OCI-LY1 (cell line): ENCODE measurements around the gene ZNF19.

Experiments used
- H2AFZ ChIP-seq: fragments of 200-600 bp; sonication (generic), shearing (Covaris generic); 2 replicates; pipeline ENCODE4 v1.6.0; 2014; ENCODE audit warnings: antibody characterized with exemption, mild to moderate bottlenecking, low read length
- H3F3A ChIP-seq: fragments of 200-600 bp; sonication (generic), shearing (Covaris generic); 2 replicates; pipeline ENCODE4 v1.6.0; 2014; ENCODE audit warnings: mild to moderate bottlenecking, antibody characterized with exemption, low read length, moderate library complexity; ENCODE audit not compliant: insufficient read depth
- H3K27ac ChIP-seq: fragments of 200-600 bp; sonication (generic); 2 replicates; pipeline ENCODE4 v1.5.1; 2014; ENCODE audit warnings: low read length, mixed run types, mild to moderate bottlenecking, low read depth; ENCODE audit not compliant: poor library complexity, severe bottlenecking
- H3K27me3 ChIP-seq: fragments of 200-600 bp; sonication (generic); 2 replicates; pipeline ENCODE4 v1.6.0; 2014; ENCODE audit warnings: antibody characterized with exemption, mild to moderate bottlenecking, low read length, moderate library complexity; ENCODE audit not compliant: insufficient read depth
- H3K36me3 ChIP-seq: fragments of 200-600 bp; sonication (generic); 2 replicates; pipeline ENCODE4 v1.6.1; 2014; ENCODE audit warnings: mild to moderate bottlenecking, antibody characterized with exemption, low read length, moderate library complexity, mixed read lengths; ENCODE audit not compliant: insufficient read depth
- H3K4me1 ChIP-seq: fragments of 200-600 bp; sonication (generic); 2 replicates; pipeline ENCODE4 v1.5.1; 2014; ENCODE audit warnings: mild to moderate bottlenecking, low read length, moderate library complexity; ENCODE audit not compliant: insufficient read depth, severe bottlenecking
- H3K4me2 ChIP-seq: fragments of 200-600 bp; sonication (generic), shearing (Covaris generic); 2 replicates; pipeline ENCODE4 v1.6.1; 2014; ENCODE audit warnings: low read length
- H3K4me3 ChIP-seq: fragments of 200-600 bp; sonication (generic); 2 replicates; pipeline ENCODE4 v1.5.1; 2014; ENCODE audit warnings: low read length, low read depth, mild to moderate bottlenecking, mixed read lengths; ENCODE audit not compliant: poor library complexity, severe bottlenecking
- H3K79me2 ChIP-seq: fragments of 200-600 bp; shearing (Covaris generic); 2 replicates; pipeline ENCODE4 v1.6.1; 2016; ENCODE audit warnings: mixed run types, low read length, mixed read lengths; ENCODE audit not compliant: insufficient read depth
- H3K9ac ChIP-seq: fragments of 200-600 bp; sonication (generic), shearing (Covaris generic); 2 replicates; pipeline ENCODE4 v1.6.1; 2014; ENCODE audit warnings: mild to moderate bottlenecking, low read length, mixed read lengths
- H3K9me2 ChIP-seq: fragments of 200-600 bp; sonication (generic), shearing (Covaris generic); 2 replicates; pipeline ENCODE4 v1.6.1; 2014; ENCODE audit warnings: low read depth, mild to moderate bottlenecking, low read length, mixed read lengths
- H3K9me3 ChIP-seq: fragments of 200-600 bp; shearing (Covaris generic); 2 replicates; pipeline ENCODE4 v1.6.1; 2014; ENCODE audit warnings: low read length, mixed read lengths
- H4K20me1 ChIP-seq: fragments of 200-600 bp; sonication (generic), shearing (Covaris generic); 2 replicates; pipeline ENCODE4 v1.6.0; 2016; ENCODE audit warnings: mild to moderate bottlenecking, low read length; ENCODE audit not compliant: insufficient read depth
- CTCF ChIP-seq: fragments of 200-600 bp; sonication (generic), shearing (Covaris generic); IDR thresholded peaks from 2 replicates; pipeline ENCODE4 v1.5.1; 2017; ENCODE audit warnings: mild to moderate bottlenecking, antibody characterized with exemption, low read length, moderate library complexity, mixed read lengths
- EZH2 ChIP-seq: fragments of 200-600 bp; sonication (generic), shearing (Covaris generic); IDR thresholded peaks from 2 replicates; pipeline ENCODE4 v1.8.0; 2017; ENCODE audit warnings: borderline replicate concordance, mixed run types, mild to moderate bottlenecking, antibody characterized with exemption, low read length, moderate library complexity, mixed read lengths

The ZNF19 gene

GRCh38 chr16:71449020-71449419 is 40.1 kb downstream of the ZNF19 start:
- H3K9ac ChIP-seq = no peak overlapping the region
- no peaks in the 10 kb centered on the region for H4K20me1 ChIP-seq
- no peaks in the 10 kb centered on the region for H3K4me1 ChIP-seq
- H3K79me2 ChIP-seq = no peaks in the 10 kb centered on the region
- H3F3A ChIP-seq = no peaks in the 10 kb centered on the region
- peaks cover 47% of the 10 kb centered on the region for H3K9me3 ChIP-seq
- no peak overlapping the region for H2AFZ ChIP-seq
- no peak overlapping the region for H3K4me3 ChIP-seq
- H3K9me2 ChIP-seq = no peaks in the 10 kb centered on the region
- peaks cover 64% of the 10 kb centered on the region for H3K36me3 ChIP-seq
- no peaks in the 10 kb centered on the region for H3K27me3 ChIP-seq
- no peak overlapping the region for H3K4me2 ChIP-seq
- no peak for TF ChIP-seq CTCF
- TF ChIP-seq EZH2 = no peak
- H3K27ac ChIP-seq = no peak overlapping the region

- no peak overlapping the region for H3K9ac ChIP-seq
- no peaks in the 10 kb centered on the region for H3K79me2 ChIP-seq
- H3K9me2 ChIP-seq = no peaks in the 10 kb centered on the region
- H3K4me1 ChIP-seq = no peaks in the 10 kb centered on the region
- no peaks in the 10 kb centered on the region for H3K27me3 ChIP-seq
- no peaks in the 10 kb centered on the region for H4K20me1 ChIP-seq
- H3K4me2 ChIP-seq = no peak overlapping the region
- TF ChIP-seq CTCF (no peak), EZH2 (no peak)
- H2AFZ ChIP-seq = no peak overlapping the region
- H3K4me3 ChIP-seq = no peak overlapping the region
- H3K9me3 ChIP-seq = peaks cover 47% of the 10 kb centered on the region
- peaks cover 58% of the 10 kb centered on the region for H3K36me3 ChIP-seq
- no peak overlapping the region for H3K27ac ChIP-seq
- H3F3A ChIP-seq = no peaks in the 10 kb centered on the region
These were observed 40.8 kb downstream of the ZNF19 start for GRCh38 chr16:71448274-71448866.

GRCh38 chr16:71443714-71444113 is 45.4 kb downstream of the ZNF19 start:
- H3K27me3 ChIP-seq = peaks cover 5% of the 10 kb centered on the region; the same call in 1 of the 2 replicates
- H2AFZ ChIP-seq = no peak overlapping the region
- H3K9me3 ChIP-seq = peaks cover 23% of the 10 kb centered on the region
- H3K4me3 ChIP-seq = no peak overlapping the region
- no peak overlapping the region for H3K27ac ChIP-seq
- no peaks in the 10 kb centered on the region for H4K20me1 ChIP-seq
- no peaks in the 10 kb centered on the region for H3F3A ChIP-seq
- H3K9me2 ChIP-seq = no peaks in the 10 kb centered on the region
- no peak overlapping the region for H3K9ac ChIP-seq
- H3K4me1 ChIP-seq = no peaks in the 10 kb centered on the region
- TF ChIP-seq CTCF (no peak), EZH2 (no peak)
- H3K36me3 ChIP-seq = peaks cover 11% of the 10 kb centered on the region
- no peaks in the 10 kb centered on the region for H3K79me2 ChIP-seq
- no peak overlapping the region for H3K4me2 ChIP-seq
